Right renal pelvis (tissue), 4 donors: ENCODE data around the gene WBP2NL. TPM values are rescaled to one million over a fixed set of nuclear protein-coding genes. Genes with fewer than 3 reads are reported as not detected.

Experiments used
- DNase-seq, 4 donors: peaks; one replicate each; pipeline ENCODE4 v3.0.0-alpha.2; 2013; ENCODE audit warnings: low read depth in 4 of 4, low spot score in 3 of 4, missing footprints in 1 of 4
- polyA plus RNA-seq, 4 donors: library from polyadenylated mRNA; unstranded; fragments of 120-200 nt; gene quantifications; one replicate each; pipeline ENCODE4 v1.2.1, GENCODE V29; 2013; ENCODE audit not compliant: insufficient read length in 4 of 4

Gene WBP2NL
- polyA plus RNA-seq, 4 donors = 3.3 to 5.1 (median 4.1) TPM

DNA sequence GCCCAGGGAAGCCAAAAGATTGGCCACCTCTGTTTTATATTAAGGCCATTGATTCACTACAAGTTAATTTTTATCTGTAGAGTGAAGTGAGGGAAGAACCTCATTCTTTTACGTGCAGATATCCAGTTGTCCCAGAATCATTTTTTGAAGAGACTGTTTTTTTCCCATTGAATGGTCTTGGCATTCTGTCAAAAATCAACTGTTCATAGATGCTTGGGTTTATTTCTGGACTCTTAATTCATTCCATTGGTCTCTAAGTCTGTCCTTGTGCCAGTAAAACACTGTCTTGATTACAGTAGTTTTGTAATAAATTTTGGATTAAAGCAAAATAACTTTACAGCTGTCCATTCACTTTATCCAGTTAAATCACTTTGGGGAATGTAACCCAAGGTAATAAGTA lies 26.8 kb downstream of the WBP2NL start:
- DNase-seq = no peak

DNA sequence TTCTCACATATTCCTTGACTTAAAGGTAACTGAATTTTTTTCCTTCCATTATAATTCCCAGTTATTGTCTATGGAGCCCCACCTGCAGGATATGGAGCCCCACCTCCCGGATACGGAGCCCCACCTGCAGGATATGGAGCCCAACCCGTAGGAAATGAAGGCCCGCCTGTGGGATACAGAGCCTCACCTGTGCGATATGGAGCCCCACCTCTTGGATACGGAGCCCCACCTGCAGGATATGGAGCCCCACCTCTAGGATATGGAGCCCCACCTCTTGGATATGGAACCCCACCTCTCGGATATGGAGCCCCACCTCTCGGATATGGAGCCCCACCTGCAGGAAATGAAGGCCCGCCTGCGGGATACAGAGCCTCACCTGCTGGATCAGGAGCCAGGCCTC lies 28.1 kb downstream of the WBP2NL start:
- DNase-seq = no peak

DNA sequence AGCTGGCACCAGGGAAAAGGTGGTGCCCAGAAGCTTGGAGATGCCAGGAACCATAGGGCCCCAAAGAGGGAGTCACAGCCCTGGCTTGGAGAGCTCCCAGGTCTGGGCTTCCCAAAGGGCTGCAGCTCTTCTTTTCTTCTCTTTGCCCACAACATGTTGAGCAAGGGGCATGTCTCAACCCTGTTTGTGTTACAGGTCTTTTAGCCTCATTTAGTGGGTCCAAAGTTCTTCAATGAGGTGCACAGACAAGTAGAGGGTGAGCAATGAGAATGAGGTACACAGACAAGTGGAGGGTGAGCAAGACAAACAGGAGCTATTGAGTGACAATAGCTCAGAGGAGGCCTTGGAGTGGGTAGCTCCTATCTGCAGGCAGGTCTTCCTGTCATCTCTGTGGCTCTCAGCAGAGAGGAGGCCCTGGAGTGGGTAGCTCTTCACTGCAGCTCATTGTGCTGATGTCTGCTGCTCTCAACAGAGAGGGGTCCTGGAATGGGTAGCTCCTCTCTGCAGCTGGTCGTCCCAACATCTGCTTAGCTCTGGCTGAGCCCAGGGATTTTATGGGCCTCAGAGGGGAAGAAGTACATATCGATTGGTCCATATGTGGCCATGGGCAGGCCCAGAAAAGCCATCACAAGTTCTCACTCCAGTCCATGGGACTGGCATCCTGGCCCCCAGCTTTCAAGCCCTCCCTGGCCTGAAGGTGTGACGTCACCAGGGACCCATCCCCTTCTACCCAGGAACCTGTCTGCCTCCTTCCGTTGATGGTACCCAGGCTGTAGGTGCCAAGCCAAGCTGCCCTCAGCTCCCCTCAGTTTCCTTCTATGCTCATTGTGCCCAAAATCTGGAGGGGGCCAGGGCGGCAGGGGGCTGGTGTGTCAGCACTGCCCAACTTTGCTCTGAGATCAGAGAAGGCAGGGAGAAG lies 34.9 kb downstream of the WBP2NL start:
- DNase-seq = no peak

DNA sequence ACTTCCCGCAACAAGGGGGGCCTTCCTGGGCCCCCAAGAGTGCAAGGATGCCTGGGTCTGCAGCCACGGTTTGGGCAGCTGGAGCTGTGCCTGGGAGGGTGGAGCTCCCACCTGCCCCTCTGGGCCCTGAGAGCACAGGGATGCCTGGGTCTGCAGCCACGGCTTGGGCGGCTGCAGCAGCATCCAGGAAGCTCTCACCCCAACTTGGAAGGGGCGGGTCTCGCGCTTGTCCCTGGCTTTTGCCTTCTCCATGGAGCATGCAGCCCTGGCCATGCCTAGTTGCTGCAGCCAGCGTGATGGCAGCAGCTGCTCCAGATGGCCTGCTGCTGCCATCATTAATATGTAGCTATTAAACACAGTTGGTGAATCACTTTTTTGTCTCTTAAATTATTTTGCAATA lies 36.7 kb downstream of the WBP2NL start:
- no peak for DNase-seq

DNA sequence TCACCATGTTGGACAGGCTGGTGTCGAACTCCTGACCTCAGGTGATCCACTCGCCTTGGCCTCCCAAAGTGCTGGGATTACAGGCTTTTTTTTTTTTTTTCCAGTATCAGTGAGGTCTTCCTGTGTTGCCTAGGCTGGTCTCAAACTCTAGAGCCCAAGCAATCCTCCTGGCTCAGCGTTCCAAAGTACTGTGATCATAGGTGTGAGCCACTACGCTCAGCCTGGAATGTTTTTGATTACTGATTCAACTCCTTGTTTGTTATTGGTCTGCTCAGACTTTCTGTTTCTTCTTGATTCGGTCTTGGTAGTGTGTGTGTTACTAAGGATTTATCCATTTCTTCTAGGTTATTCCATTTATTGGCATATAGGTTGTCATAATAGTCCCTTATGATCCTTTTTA lies 40.7 kb downstream of the WBP2NL start:
- DNase-seq = no peak

DNA sequence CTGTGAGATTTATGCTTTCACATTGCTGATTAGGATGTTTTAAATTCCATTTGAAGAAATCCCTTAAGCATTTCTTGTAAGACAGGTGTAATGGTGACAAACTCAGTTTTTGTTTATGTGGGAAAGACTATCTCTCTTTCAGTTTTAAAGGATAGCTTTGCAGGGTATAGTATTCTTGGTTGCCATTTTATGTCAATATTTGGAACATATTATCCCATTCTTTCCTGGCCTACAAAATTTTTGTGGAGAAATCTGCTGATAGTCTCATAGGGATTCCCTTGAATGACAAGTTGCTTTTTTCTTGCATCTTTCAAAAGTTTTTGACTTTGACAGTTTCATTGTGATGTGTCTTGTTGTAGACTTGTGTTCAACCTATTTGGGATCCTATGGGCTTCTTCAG lies 43.2 kb downstream of the WBP2NL start:
- DNase-seq = no peak

DNA sequence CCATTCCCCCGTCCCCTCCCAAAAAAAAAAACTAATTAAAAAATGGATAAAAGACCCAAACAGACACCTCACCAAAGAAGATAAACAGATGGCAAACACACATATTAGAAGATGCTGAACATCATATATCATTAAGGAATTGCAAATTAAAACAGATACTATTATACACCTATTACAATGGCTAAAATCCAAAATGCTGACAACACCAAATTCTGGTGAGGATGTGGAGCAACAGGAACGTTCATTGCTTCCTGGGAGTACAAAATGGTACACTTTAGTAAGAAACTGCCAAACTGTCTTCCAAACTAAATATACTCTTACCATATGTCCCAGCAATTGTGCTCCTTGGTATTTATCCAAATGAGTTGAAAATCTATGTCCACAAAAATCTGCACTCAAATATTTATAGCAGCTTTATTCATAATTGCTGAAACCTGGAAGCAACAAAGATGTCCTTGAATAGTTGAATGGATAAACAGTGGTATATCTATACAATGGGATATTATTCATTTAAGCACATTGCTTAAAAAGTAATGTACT lies 52.1 kb downstream of the WBP2NL start:
- DNase-seq = no peak

DNA sequence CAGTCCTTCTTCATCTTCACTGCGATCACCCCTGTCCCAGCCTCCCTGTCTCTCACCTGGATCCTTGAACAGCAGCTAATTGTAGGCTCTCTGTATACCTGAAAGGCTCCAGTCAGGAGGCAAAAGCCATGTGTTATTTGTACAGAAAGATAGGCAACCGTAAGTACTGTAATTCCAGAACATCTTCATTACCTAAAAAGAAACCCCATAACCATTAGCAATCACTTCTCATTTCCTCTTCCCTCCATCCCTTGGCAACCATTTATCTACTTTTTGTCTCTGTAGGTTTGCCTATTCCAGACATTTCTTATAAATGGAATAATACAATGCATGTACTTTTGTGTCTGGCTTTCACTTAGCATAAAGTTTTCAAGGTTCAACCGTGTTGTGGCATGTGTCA lies 54.2 kb downstream of the WBP2NL start:
- DNase-seq = no peak

DNA sequence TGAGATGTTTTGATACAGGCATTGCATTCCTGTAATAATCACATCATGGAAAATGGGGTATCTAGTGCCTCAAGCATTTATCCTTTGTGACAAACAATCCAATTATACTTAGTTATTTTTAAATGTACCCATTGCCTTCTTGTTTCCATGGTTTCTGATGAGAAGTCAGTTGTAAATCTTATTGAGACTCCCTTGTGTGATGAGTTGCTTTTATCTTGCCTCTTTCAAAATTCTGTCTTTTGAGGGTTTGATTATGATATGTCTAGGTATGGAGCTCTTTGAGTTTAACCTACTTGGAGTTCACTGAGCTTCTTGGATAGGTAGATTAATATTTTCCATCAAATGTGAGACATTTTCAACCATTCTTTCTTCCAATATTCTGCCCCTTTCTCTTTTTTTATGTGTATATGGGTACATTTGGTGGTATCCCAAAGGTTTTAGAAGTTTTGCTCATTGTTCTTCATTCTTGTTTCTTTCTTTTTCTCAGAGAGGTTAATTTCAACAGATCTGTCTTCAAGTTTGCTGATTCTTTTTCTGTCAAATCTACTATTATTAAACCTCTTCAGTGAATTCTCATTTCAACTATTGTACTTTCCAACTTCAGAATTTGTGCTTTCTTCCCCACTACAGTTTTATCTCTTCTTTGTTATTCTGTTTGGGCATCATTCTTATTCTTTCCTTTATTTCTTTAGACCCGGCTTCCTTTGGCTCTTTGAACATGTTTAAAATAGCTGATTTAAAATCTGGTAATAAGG lies 58.3 kb downstream of the WBP2NL start:
- DNase-seq = no peak

DNA sequence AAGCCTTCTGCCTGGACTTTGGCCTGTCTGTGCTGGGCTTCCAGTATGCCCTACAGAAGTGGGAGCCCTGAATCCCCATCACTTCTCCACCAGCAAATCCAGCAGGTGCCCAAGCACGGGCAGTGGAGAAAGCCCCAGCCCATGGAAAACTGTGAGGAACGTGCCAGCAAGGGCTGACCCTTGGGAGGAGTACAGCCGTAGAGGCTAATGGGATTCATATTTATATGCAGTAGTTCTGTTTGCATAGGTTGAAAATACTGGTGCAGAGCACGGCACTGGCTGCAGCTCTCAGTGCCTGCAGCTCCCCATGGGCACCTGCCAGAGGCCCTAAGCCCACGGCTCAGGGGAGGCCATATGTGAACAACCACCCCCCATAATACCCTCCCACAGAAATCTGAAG lies 61.9 kb downstream of the WBP2NL start:
- no peak for DNase-seq

DNA sequence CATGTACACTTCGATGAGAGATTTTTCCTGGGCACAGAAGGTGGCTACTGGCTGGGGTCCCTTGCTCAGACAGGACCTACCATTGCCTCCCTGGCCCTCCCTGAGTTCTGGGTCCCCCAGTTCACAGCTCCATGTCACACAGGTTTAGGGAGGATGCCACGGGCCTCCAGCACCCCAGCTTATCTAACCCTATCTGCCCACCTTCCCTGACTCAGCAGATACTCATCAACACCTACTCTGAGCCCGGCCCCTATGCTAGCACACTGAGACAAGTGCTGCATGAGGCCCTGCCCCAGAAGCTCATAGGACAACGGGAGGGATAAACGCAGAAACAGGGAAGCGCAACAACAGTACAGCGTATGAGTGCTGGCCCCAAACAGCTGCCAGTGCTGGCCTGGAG lies 62.5 kb downstream of the WBP2NL start:
- no peak for DNase-seq

DNA sequence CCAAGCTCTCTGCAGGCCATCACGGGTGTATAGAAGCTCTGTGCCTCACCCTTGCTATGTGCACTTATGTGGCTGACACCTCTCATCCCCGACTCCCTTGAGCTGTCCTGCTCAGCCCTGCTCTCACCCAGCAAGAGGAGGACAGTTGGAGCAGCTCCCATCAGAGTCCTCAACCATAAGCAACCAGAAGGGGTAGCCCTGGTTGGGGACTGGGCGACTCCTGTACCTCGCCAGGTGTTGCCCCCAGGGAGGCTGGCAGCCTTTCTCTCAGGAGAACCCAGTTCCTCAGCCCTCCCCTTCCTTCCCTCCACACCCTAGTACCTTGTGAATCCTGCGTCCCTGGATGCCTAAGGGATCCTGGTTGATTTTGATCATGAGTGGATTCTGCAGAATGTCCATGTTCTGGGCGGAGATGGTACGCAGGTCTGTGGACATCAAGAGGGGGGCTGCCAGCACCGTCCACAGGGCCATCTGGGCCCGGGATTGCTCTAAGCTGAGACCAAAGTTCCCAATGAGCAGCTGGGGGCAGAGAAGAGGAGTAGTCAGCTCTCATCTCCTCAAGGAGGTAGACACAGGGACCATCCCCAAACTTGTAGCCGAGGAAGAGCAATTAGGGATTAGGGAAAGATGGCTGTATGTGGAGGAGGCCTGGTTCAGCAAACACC lies 64.0 kb downstream of the WBP2NL start:
- DNase-seq = no peak

DNA sequence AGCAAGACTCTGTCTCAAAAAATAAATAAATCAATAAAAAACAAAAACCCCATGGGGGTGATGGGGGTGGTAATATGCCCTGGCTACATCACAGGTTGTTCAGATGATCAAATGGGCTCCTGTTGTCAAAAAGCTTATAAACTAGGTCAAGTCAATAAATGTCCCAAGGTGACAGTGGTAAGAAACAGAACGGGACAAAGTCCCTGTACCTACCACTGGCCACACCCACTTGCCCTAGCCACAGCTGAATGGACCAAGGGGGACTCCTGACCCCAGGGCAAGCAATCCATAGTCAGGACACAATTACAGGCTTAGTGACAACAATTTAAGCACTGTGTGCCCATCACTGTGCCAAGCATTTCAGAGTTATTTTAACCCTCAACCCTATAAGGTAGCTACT lies 66.0 kb downstream of the WBP2NL start:
- no peak for DNase-seq

DNA sequence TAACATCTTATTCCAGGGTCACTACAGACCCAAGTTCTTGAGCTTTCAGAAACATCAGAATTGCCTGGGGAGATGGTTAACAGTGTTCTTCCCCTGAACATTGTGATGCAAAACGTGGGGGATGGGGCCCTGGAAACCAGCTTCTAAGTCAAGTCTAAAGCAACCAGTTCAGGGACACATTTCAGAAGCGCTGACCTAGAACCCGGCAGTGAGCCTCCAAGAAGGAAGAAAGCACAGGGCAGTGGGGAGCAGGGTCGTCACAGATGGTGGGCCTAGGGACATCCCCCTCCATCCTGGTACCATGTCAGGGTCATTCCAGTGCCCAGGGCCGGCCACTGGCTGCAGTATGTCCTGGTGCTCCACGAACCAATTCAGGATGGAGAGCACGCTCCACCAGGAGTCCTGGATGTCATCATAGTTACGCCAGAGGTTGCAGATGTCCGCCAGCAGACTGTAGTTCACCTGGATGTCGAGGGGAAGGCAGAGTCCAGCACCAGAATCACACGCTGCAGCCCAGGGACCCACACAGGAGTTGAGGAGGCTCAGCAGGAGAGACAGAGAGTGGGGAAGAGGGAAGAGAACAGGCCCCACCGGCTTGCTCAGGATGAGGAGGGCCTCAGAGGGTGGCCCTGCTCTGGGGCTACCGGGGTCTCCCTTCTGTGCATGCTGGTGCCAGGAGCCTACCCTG lies 67.0 kb downstream of the WBP2NL start:
- no peak for DNase-seq

DNA sequence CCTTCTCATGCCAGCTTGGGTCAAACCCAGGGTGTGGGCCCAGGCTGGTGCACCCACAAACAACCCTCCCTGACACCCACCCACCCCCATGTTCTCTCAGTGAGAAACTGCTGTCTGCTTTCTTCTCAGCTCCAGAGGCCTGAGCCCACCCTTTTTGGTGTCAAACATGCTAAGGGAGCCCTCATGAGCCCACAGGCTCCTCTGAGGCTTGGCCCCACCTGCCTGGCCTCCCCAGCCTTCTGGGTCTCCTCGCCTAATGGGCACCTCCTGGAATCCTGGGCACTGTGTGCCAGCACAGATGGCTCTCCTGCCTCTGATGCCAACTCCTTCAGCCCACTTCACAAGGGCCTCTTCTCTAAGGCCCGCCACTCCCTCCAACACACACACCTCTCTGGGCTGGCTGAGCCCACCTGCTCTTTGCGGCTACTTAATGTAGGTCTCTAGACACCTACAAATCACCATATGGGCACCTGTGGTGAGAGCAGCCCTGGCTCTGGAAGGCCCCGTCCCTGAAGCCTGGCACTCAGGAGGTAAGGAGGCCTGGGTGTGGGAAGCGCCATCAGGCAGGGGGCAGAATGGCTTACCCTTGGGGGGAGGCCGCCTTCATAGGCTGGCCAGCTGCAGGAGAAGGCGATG lies 67.7 kb downstream of the WBP2NL start:
- no peak for DNase-seq

DNA sequence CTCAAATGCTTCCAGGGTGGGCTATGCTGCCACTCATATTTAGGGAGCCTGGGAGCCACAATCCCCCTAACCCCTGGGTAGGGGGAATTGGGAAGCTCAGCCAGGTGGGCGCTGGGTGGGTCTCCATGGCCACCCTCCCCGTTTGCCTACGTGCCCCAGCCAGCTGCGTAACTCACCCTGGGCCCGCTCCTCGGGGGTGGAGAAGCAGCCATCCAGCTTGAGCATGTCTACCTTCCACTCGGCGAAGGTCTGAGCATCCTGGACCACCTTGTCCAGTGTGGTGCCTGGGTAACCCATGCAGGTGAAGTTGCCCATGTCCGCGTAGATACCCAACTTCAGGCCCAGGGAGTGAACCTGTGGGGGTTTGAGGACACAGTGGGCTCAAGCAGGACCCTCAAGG lies 68.3 kb downstream of the WBP2NL start:
- no peak for DNase-seq

DNA sequence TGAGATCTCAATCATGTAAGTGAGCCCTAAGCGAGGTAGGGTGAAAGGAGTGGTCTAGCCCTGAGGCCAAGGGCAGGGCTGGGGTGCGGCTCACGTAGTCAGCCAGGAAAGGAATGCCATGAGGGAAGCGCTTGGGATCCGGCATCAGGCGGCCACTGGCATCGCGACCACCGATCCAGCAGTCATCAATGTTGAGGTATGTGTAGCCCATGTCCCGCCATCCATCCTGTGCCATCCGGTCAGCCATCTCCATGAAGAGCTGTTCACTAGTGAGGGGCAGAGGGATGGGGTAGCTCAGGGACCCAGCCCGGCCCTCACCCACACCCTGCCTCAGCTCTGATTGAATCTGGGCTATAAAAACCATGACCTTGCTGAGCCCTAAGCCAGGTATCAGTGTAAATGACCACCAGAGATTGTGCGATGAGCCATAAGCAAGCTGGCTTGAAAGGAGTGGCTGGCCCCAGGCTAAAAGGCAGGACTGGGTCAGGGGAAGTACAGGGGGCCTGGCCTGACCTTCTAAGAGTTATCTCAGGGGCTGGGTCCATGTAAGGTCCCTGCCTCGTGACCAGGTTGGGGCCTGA lies 69.2 kb downstream of the WBP2NL start:
- DNase-seq = no peak

DNA sequence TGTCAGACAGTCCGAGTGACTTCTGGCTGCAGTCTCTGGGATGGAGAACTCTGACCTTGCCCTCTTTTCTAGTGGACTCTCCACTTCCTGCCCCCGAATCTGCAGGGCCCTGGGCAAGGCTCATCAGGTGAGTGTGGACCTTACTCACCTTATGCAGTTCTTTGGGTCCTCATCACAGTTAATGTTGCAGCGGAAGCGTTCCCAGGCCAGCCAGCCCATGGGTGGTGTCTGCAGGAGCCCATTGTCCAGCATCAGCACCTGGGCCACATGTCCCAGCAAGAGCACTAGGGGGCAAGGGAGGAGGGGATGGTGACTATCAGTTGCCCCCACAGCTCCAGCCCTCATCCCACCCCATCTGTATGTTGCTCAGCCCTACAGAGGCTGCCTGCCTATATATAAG lies 69.7 kb downstream of the WBP2NL start:
- no peak for DNase-seq

DNA sequence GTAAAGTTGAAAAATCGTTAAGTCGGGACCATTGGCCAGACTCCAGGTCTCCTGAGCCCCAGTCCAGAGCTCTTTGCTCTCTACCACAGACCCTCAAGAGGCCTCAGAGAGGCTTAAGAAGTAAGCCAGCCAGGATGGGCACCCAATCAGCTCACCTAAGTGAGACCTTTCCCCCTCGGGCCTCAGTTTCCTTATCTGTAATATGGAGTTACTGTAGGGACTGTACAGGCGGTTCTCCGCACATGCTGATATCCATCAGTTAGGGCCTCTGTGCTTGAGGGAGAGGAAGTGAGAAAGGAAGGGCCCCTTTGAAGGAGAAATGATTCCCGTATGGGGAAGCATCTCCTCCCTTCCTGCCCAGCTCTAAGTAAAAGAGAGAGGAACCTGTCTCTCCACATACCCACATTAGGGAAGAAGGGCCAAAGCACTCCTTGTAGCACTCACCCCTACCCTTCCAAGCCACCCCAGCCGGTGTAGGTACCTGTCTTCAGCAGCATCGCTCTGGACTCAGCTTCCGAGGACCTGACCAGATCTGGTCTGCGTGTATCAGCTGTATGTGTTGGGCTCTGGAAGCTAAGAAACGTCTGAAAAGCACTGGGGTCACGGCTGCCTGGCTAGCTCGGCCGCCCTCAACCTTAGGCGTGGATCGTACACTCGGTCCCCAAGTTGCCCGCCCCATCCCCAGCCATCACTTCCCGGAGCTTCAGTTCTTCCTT lies 71.4 kb downstream of the WBP2NL start:
- DNase-seq = no peak
